Measurements from ENCODE around the gene EPHA7. TPM values are rescaled to one million over a fixed set of nuclear protein-coding genes. Genes with fewer than 3 reads are reported as not detected.

Gene EPHA7
- total RNA-seq, 4 donors from 2014 or later: 158 to 262 (median 219) TPM

- TF ChIP-seq POLR2A (IDR thresholded peaks at IDR 0.05; ENCODE audit: low read depth) (no peak), CTCF (IDR thresholded peaks at IDR 0.05) (no peak)
- Histone ChIP-seq H3K4me1 (no peaks in the 10 kb centered on the region), H3K36me3 (no peaks in the 10 kb centered on the region), H3K27ac (replicated peaks in 1 of 4) (no peak overlapping the region), H3K9me3 (no peaks in the 10 kb centered on the region), H3K4me3 (no peak overlapping the region), H3K27me3 (no peaks in the 10 kb centered on the region)
- 94% methylated on average over 2 of the region's 2 CpGs for WGBS
- no peak for DNase-seq (ENCODE audit: extremely low spot score)
- intact Hi-C loops (cut with DNase I): no loop called here
Observed at GRCh38 chr6:93437491-93437890, 18.1 kb upstream of the EPHA7 start.

- Histone ChIP-seq H3K4me1 (peaks cover 0 to 10% (median 3%) of the 10 kb centered on the region in 4 donors), H3K36me3 (no peaks in the 10 kb centered on the region), H3K4me3 (no peak overlapping the region), H3K27me3 (no peaks in the 10 kb centered on the region), H3K9me3 (no peaks in the 10 kb centered on the region), H3K27ac (replicated peaks in 1 of 4) (no peak overlapping the region)
- no peak for DNase-seq (ENCODE audit: extremely low spot score)
- TF ChIP-seq CTCF (IDR thresholded peaks at IDR 0.05): no peak
- TF ChIP-seq EP300 (IDR thresholded peaks at IDR 0.05): no peak
- TF ChIP-seq POLR2A (IDR thresholded peaks at IDR 0.05; ENCODE audit: low read depth): no peak
- TF ChIP-seq POLR2AphosphoS5 (IDR thresholded peaks at IDR 0.05): no peak
- intact Hi-C loops (cut with DNase I): no loop called here
- 25% methylated on average over 2 of the region's 2 CpGs for WGBS
Observed at GRCh38 chr6:93433592-93433991, 14.2 kb upstream of the EPHA7 start.

GRCh38 chr6:93424303-93425064 is 5.1 kb upstream of the EPHA7 start:
- no peaks in the 10 kb centered on the region for H3K9me3 ChIP-seq
- TF ChIP-seq CTCF (IDR thresholded peaks at IDR 0.05) (peak in 1 of 3 experiments; percentile 38), EP300 (IDR thresholded peaks at IDR 0.05) (no peak), POLR2A (IDR thresholded peaks at IDR 0.05; ENCODE audit: low read depth) (no peak), POLR2AphosphoS5 (IDR thresholded peaks at IDR 0.05) (no peak)
- H3K4me1 ChIP-seq: peaks cover 8 to 24% (median 19%) of the 10 kb centered on the region in 4 donors
- intact Hi-C loops (cut with DNase I): loop anchor here (5.0 to 10.0 kb wide), 3 partner anchors 143 to 630 kb away; no protein-coding TSS in a partner anchor
- WGBS: 64% methylated on average over 2 of the region's 2 CpGs
- H3K36me3 ChIP-seq: no peaks in the 10 kb centered on the region
- no peaks in the 10 kb centered on the region for H3K27me3 ChIP-seq
- DNase-seq (ENCODE audit: extremely low spot score): no peak
- H3K4me3 ChIP-seq: no peak overlapping the region
- H3K27ac ChIP-seq (replicated peaks in 1 of 4): peak overlapping the region in 1 of 4 donors; percentile 9

- no peaks in the 10 kb centered on the region for H3K27me3 ChIP-seq
- H3K4me3 ChIP-seq: no peak overlapping the region
- no peaks in the 10 kb centered on the region for H3K9me3 ChIP-seq
- intact Hi-C loops (cut with DNase I): loop anchor here (5.0 to 10.0 kb wide), 3 partner anchors 144 to 631 kb away; no protein-coding TSS in a partner anchor
- WGBS: 55% methylated on average over 2 of the region's 2 CpGs
- peaks cover 8 to 28% (median 21%) of the 10 kb centered on the region in 4 donors for H3K4me1 ChIP-seq
- no peak for DNase-seq (ENCODE audit: extremely low spot score)
- TF ChIP-seq POLR2AphosphoS5 (IDR thresholded peaks at IDR 0.05) (no peak), CTCF (IDR thresholded peaks at IDR 0.05) (peak; percentile 59 to 67 (median 65)), EP300 (IDR thresholded peaks at IDR 0.05) (no peak), POLR2A (IDR thresholded peaks at IDR 0.05; ENCODE audit: low read depth) (no peak)
- peak overlapping the region in 3 of 4 donors; percentile 73 to 86 (median 81) for H3K27ac ChIP-seq (replicated peaks in 1 of 4)
- no peaks in the 10 kb centered on the region for H3K36me3 ChIP-seq
Observed at GRCh38 chr6:93423542-93423941, 4.2 kb upstream of the EPHA7 start.
